GM19023 (cell line): ENCODE measurements around the gene CTNNBIP1.
"Not testable (repeated sequence)": the region's sequence is repeated elsewhere in the genome, so short reads cannot be mapped to it uniquely, and the experiment has no call there.

Experiments used
- ATAC-seq: cut with Tn5 transposase; IDR thresholded peaks from one replicate; pipeline ENCODE4 v1.9.1; 2021; ENCODE audit warnings: mild to moderate bottlenecking, moderate library complexity; ENCODE audit not compliant: unreplicated experiment

CTNNBIP1 gene

GRCh38 chr1:9809100-9809510 is 101.0 kb downstream of the CTNNBIP1 start:
- ATAC-seq: no peak

- ATAC-seq: no peak
Measured at GRCh38 chr1:9808459-9808858, 101.6 kb downstream of the CTNNBIP1 start.

GRCh38 chr1:9807541-9807940 is 102.5 kb downstream of the CTNNBIP1 start:
- ATAC-seq: no peak

GRCh38 chr1:9805972-9806371 is 104.1 kb downstream of the CTNNBIP1 start:
- ATAC-seq: not testable (repeated sequence)

GRCh38 chr1:9805006-9805508 is 105.0 kb downstream of the CTNNBIP1 start:
- ATAC-seq: no peak

- ATAC-seq: not testable (repeated sequence)
Measured at GRCh38 chr1:9803003-9803918, 106.8 kb downstream of the CTNNBIP1 start.

GRCh38 chr1:9801909-9802308 is 108.2 kb downstream of the CTNNBIP1 start:
- no peak for ATAC-seq
